HepG2 (cell line): ENCODE measurements around the gene FAM83E. TPM values are rescaled to one million over a fixed set of nuclear protein-coding genes. Genes with fewer than 3 reads are reported as not detected.
"Not testable (repeated sequence)": the region's sequence is repeated elsewhere in the genome, so short reads cannot be mapped to it uniquely, and the experiment has no call there.

ENCODE experiments used
- ATAC-seq: fragments of 200-7000 bp; cut with Tn5 transposase; 3 replicates; pipeline ENCODE4 v1.9.1; 2020; ENCODE audit warnings: mild to moderate bottlenecking, moderate library complexity
- BruUV-seq: library from RNA; stranded (reverse); fragments of 400-500 nt; replicated peaks from 2 replicates; lab custom pipeline; 2021; lab: Mats Ljungman, UMichigan
- CTCF ChIA-PET: fragments of 300-600 bp; formaldehyde crosslinking; extraction: SDS; loops from one replicate; lab custom pipeline; 2021; ENCODE audit warnings: low total read pairs, inconsistent platforms, low intra/inter-chr PET ratio; lab: Yijun Ruan, JAX
- POLR2A ChIA-PET: fragments of 350-600 bp; sonication (Branson Sonifier 250); formaldehyde crosslinking; loops from one replicate; lab custom pipeline; 2020; ENCODE audit warnings: antibody characterized with exemption, inconsistent platforms; lab: Yijun Ruan, JAX
- DNase-seq: peaks from one replicate; pipeline ENCODE4 v3.0.0-alpha.2; 2015; ENCODE audit warnings: low spot score
- FAIRE-seq: peaks from 3 replicates; lab custom pipeline; 2011; peaks lifted over from hg19 to GRCh38; lab: Jason Lieb, UNC
- H2AFZ ChIP-seq: one replicate; pipeline ENCODE4 v1.6.1; 2011; ENCODE audit warnings: low read length, inconsistent platforms
- H3K27ac ChIP-seq: fragments of 300-600 bp; 3 replicates; pipeline ENCODE4 v1.8.0; 2011; ENCODE audit warnings: mixed run types, mild to moderate bottlenecking, mixed read lengths, low read length, inconsistent platforms; ENCODE audit not compliant: insufficient read depth; ENCODE audit errors: extremely low read length
- H3K27me3 ChIP-seq, 2 experiments: fragments of 200-600 bp in 1 of 2; 2 replicates in 1 of 2; 3 replicates in 1 of 2; pipeline versions ENCODE4 v1.6.0 to v1.8.0; 2011; ENCODE audit warnings: low read length in 2 of 2, mild to moderate bottlenecking in 2 of 2, moderate library complexity in 2 of 2, inconsistent platforms in 1 of 2; ENCODE audit not compliant: insufficient read depth in 2 of 2, control insufficient read depth in 1 of 2
- H3K36me3 ChIP-seq, 2 experiments: fragments of 200-600 bp in 1 of 2; replicated peaks in 1 of 2; 2 replicates in 1 of 2; 3 replicates in 1 of 2; pipeline versions ENCODE4 v1.5.1 to v1.8.0; 2011; ENCODE audit warnings: low read length in 2 of 2, inconsistent platforms in 1 of 2; ENCODE audit not compliant: insufficient read depth in 2 of 2, control insufficient read depth in 1 of 2
- H3K4me1 ChIP-seq: 2 replicates; pipeline ENCODE4 v1.5.1; 2012; ENCODE audit warnings: low read length, inconsistent platforms; ENCODE audit not compliant: insufficient read depth
- H3K4me2 ChIP-seq: 2 replicates; pipeline ENCODE4 v1.6.0; 2011; ENCODE audit warnings: low read depth, low read length, inconsistent platforms
- H3K4me3 ChIP-seq, 3 experiments: fragments of 200-600 bp in 1 of 3; sonication (generic), shearing (Covaris generic) in 1 of 3; replicated peaks in 1 of 3; 2 replicates each; pipeline ENCODE4 v1.5.1; 2011 to 2016; ENCODE audit warnings: low read length in 3 of 3, inconsistent platforms in 2 of 3, low read depth in 2 of 3, mild to moderate bottlenecking in 2 of 3, control low read depth in 1 of 3, mixed read lengths in 1 of 3; ENCODE audit not compliant: insufficient read depth in 1 of 3
- H3K79me2 ChIP-seq: one replicate; pipeline ENCODE4 v1.6.1; 2011; ENCODE audit warnings: low read length, inconsistent platforms; ENCODE audit not compliant: insufficient read depth
- H3K9ac ChIP-seq: 2 replicates; pipeline ENCODE4 v1.6.0; 2011; ENCODE audit warnings: mild to moderate bottlenecking, low read depth, low read length, inconsistent platforms; ENCODE audit not compliant: insufficient read depth
- H3K9me3 ChIP-seq: 2 replicates; pipeline ENCODE4 v1.5.1; 2012; ENCODE audit warnings: mild to moderate bottlenecking, low read length
- H4K20me1 ChIP-seq: 2 replicates; pipeline ENCODE4 v1.6.0; 2011; ENCODE audit warnings: inconsistent platforms, mild to moderate bottlenecking, low read length, moderate library complexity; ENCODE audit not compliant: insufficient read depth
- BORCS8-MEF2B ChIP-seq: sonication (generic); formaldehyde crosslinking; IDR thresholded peaks from 2 replicates; pipeline ENCODE4 v1.8.0; 2022; ENCODE audit warnings: mild to moderate bottlenecking, missing genetic modification reagents
- FOSL2 ChIP-seq: sonication (generic); formaldehyde crosslinking; IDR thresholded peaks from 2 replicates; pipeline ENCODE4 v1.4.0; 2020; ENCODE audit warnings: missing genetic modification reagents
- KLF11 ChIP-seq: IDR thresholded peaks from 2 replicates; pipeline ENCODE4 v1.6.1; 2016; ENCODE audit warnings: missing compliant biosample characterization
- POLR2G ChIP-seq: fragments of 200-400 bp; formaldehyde crosslinking; IDR thresholded peaks from 2 replicates; pipeline ENCODE4 v1.6.1; 2018; ENCODE audit warnings: mild to moderate bottlenecking, low read depth, low read length, moderate library complexity
- TRIM24 ChIP-seq: sonication (generic); formaldehyde crosslinking; IDR thresholded peaks from 2 replicates; pipeline ENCODE4 v1.8.0; 2022; ENCODE audit warnings: mild to moderate bottlenecking, missing genetic modification reagents
- ZNF121 ChIP-seq: sonication (generic); formaldehyde crosslinking; IDR thresholded peaks from 2 replicates; pipeline ENCODE4 v1.5.0; 2020; ENCODE audit warnings: mild to moderate bottlenecking, missing genetic modification reagents
- ZNF333 ChIP-seq: sonication (generic); formaldehyde crosslinking; IDR thresholded peaks from 2 replicates; pipeline ENCODE4 v1.4.0; 2020; ENCODE audit warnings: mild to moderate bottlenecking, missing genetic modification reagents, borderline replicate concordance
- ZNF598 ChIP-seq: sonication (generic); formaldehyde crosslinking; IDR thresholded peaks from 2 replicates; pipeline ENCODE4 v1.5.1; 2020; ENCODE audit warnings: mild to moderate bottlenecking, missing genetic modification reagents, borderline replicate concordance
- ZNF737 ChIP-seq: sonication (generic); formaldehyde crosslinking; IDR thresholded peaks from 2 replicates; pipeline ENCODE4 v1.5.0; 2020; ENCODE audit warnings: missing genetic modification reagents, mild to moderate bottlenecking, borderline replicate concordance
- WGBS: methylation state at CpG from one replicate; pipeline ENCODE4 v1.1.6; 2017; ENCODE audit warnings: low lambda C conversion rate; 5-methylcytosine and 5-hydroxymethylcytosine counted together
- in situ Hi-C: cut with HindIII; loops from 2 replicates; pipeline ENCODE4 v1.10.0; 2017; ENCODE audit warnings: low pct_unique_long_range_greater_than_20kb; ENCODE audit not compliant: extremely low pct_ligation_motif_present
- intact Hi-C: fragments of 100-400 bp; cut with micrococcal nuclease; formaldehyde crosslinking; loops from one replicate; pipeline ENCODE4 v1.10.0; 2022; ENCODE audit not compliant: unreplicated experiment
- polyA plus RNA-seq, 8 experiments: library from polyadenylated mRNA; depleted of rRNA in 3 of 8; stranded (reverse) in 7 of 8; unstranded in 1 of 8; fragments of >200 nt; fragmentation: Illumina TruSeq in 4 of 8; extraction: Trizol in 4 of 8; gene quantifications; 2 replicates each; pipeline versions ENCODE4 v1.2.1 to v1.2.3, GENCODE V29; 2011 to 2016; ENCODE audit warnings: low read depth in 4 of 8, missing spikeins in 1 of 8, mixed read lengths in 1 of 8; ENCODE audit not compliant: insufficient read depth in 1 of 8
- total RNA-seq, 5 experiments: library from RNA; depleted of rRNA; stranded (reverse); fragments of >200 nt; fragmentation: Illumina TruSeq; extraction: Trizol; gene quantifications; 2 replicates each; pipeline ENCODE4 v1.2.3, GENCODE V29; 2016; ENCODE audit warnings: low read depth in 1 of 5
- TF ChIP-seq, protein P1 (sequence below): sonication (generic); formaldehyde crosslinking; IDR thresholded peaks from 2 replicates; pipeline ENCODE4 v1.4.0; 2020; ENCODE audit warnings: low read depth, mild to moderate bottlenecking, missing genetic modification reagents
- TF ChIP-seq, protein P2 (sequence below): sonication (generic); formaldehyde crosslinking; IDR thresholded peaks from 2 replicates; pipeline ENCODE4 v1.5.0; 2020; ENCODE audit warnings: missing genetic modification reagents

The FAM83E gene
- total and polyA plus RNA-seq, 2 of the 13 experiments (the other 11 are each of a cell fraction or from before 2014, with no cell fraction given), result 0.18 to 0.60 TPM

DNA sequence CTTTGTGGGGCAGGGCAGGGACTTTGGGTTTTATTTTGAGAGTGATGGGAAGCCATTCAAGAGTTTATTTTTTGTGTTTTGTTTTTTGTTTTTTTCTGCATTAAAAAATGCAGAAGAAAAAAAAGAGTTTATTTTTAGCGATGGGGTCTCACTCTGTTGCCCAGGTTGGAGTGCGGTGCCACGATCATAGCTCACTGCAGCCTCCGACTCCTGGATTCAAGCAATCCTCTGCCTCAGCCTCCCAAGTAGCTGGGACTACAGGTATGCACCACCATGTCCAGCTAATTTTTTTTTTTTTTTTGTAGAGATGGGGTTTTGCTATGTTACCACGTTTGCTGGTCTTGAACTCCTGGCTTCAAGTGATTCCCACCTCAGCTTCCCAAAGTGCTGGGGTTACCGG is 43.6 kb upstream of the FAM83E start (continued):
- no peak for TF ChIP-seq ZNF598 (CRISPR knock-in tag)
- no peak for TF ChIP-seq TRIM24 (CRISPR knock-in tag)
- TF ChIP-seq, protein P1, sequence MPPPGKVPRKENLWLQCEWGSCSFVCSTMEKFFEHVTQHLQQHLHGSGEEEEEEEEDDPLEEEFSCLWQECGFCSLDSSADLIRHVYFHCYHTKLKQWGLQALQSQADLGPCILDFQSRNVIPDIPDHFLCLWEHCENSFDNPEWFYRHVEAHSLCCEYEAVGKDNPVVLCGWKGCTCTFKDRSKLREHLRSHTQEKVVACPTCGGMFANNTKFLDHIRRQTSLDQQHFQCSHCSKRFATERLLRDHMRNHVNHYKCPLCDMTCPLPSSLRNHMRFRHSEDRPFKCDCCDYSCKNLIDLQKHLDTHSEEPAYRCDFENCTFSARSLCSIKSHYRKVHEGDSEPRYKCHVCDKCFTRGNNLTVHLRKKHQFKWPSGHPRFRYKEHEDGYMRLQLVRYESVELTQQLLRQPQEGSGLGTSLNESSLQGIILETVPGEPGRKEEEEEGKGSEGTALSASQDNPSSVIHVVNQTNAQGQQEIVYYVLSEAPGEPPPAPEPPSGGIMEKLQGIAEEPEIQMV, result no peak
- TF ChIP-seq FOSL2 (CRISPR knock-in tag), result no peak
- no peak for TF ChIP-seq ZNF333 (CRISPR knock-in tag)
- TF ChIP-seq KLF11 (CRISPR knock-in tag), result no peak
- TF ChIP-seq POLR2G, result no peak
- TF ChIP-seq BORCS8-MEF2B (CRISPR knock-in tag), result no peak
- TF ChIP-seq ZNF737 (CRISPR knock-in tag), result no peak
- TF ChIP-seq, protein P2, sequence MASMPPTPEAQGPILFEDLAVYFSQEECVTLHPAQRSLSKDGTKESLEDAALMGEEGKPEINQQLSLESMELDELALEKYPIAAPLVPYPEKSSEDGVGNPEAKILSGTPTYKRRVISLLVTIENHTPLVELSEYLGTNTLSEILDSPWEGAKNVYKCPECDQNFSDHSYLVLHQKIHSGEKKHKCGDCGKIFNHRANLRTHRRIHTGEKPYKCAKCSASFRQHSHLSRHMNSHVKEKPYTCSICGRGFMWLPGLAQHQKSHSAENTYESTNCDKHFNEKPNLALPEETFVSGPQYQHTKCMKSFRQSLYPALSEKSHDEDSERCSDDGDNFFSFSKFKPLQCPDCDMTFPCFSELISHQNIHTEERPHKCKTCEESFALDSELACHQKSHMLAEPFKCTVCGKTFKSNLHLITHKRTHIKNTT, result no peak

DNA sequence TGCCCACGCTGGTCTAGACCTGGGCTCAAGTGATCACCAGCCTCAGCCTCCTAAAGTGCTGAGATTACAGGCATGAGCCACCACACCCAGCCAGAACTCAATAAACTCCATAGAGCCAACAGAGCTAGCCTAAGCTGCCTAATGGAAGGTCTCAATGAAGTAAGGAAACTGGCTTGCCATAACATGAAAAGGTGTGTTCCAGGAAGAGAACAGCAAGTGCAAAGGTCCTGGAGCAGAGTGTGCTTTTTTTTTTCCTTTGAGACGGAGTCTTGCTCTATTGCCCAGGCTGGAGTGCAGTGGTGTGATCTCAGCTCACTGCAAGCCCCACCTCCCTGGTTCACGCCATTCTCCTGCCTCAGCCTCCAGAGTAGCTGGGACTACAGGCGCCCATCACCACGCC is 43.0 kb upstream of the FAM83E start:
- H3K27ac ChIP-seq, ATAC-seq, H3K27me3 ChIP-seq, H2AFZ ChIP-seq, H4K20me1 ChIP-seq, in situ Hi-C loops, H3K4me3 ChIP-seq, H3K9me3 ChIP-seq, BruUV-seq, DNase-seq, H3K4me2 ChIP-seq, POLR2A ChIA-PET, FAIRE-seq, H3K4me1 ChIP-seq, H3K79me2 ChIP-seq, H3K9ac ChIP-seq, H3K36me3 ChIP-seq, CTCF ChIA-PET: not testable (repeated sequence)
- intact Hi-C loops, result loop anchor here (1.0 kb wide), 1 partner anchor 33 kb away; no protein-coding TSS in a partner anchor
- 38% methylated on average over 5 of the region's 5 CpGs for WGBS
- TF ChIP-seq ZNF121 (CRISPR knock-in tag), result 0 out of 2 replicates have a peak, but pooled peaks have one; percentile 34
